SK-N-SH (cell line): ENCODE measurements around the gene GDPD3. TPM values are rescaled to one million over a fixed set of nuclear protein-coding genes. Genes with fewer than 3 reads are reported as not detected.

Experiments used
- CTCF ChIA-PET: fragments of 300-600, 350-600 bp; formaldehyde crosslinking; extraction: SDS; loops from one replicate; lab custom pipeline; 2021; lab: Yijun Ruan, JAX
- POLR2A ChIA-PET: fragments of 350-600 bp; sonication (Branson Sonifier 250); formaldehyde crosslinking; extraction: SDS; loops from one replicate; lab custom pipeline; 2020; ENCODE audit warnings: antibody characterized with exemption, inconsistent platforms; lab: Yijun Ruan, JAX
- DNase-seq: peaks from one replicate; pipeline ENCODE4 v3.0.0; 2012
- H2AFZ ChIP-seq: fragments of 200-600 bp; sonication (generic); 2 replicates; pipeline ENCODE4 v1.8.1; 2016; ENCODE audit warnings: antibody characterized with exemption, mild to moderate bottlenecking, low read depth
- H3F3A ChIP-seq: fragments of 200-600 bp; sonication (generic); replicated peaks from 2 replicates; pipeline ENCODE3; 2016; ENCODE audit warnings: antibody characterized with exemption, mild to moderate bottlenecking; ENCODE audit not compliant: insufficient read depth
- H3K27ac ChIP-seq, 2 experiments: fragments of 200-500 bp in 1 of 2; fragments of 200-600 bp in 1 of 2; sonication (Bioruptor generic) in 1 of 2; sonication (generic), shearing (Covaris generic) in 1 of 2; 2 replicates each; pipeline versions ENCODE4 v1.5.1 to v1.6.1; 2014 to 2016; ENCODE audit warnings: low read depth in 2 of 2, inconsistent platforms in 1 of 2, low read length in 1 of 2, mild to moderate bottlenecking in 1 of 2, mixed read lengths in 1 of 2
- H3K27me3 ChIP-seq: fragments of 200-600 bp; sonication (generic), shearing (Covaris generic); 2 replicates; pipeline ENCODE4 v1.6.1; 2016; ENCODE audit warnings: mixed run types; ENCODE audit not compliant: insufficient read depth
- H3K36me3 ChIP-seq, 2 experiments: fragments of 200-500 bp in 1 of 2; fragments of 200-600 bp in 1 of 2; sonication (Bioruptor generic) in 1 of 2; sonication (generic) in 1 of 2; replicated peaks in 1 of 2; 2 replicates each; pipeline versions ENCODE3 to v1.5.1; 2014 to 2016; ENCODE audit warnings: low read length in 1 of 2, mild to moderate bottlenecking in 1 of 2; ENCODE audit not compliant: insufficient read depth in 2 of 2, control insufficient read depth in 1 of 2
- H3K4me1 ChIP-seq, 2 experiments: fragments of 200-500 bp in 1 of 2; fragments of 200-600 bp in 1 of 2; sonication (Bioruptor generic) in 1 of 2; sonication (generic), shearing (Covaris generic) in 1 of 2; 2 replicates each; pipeline versions ENCODE4 v1.5.1 to v1.6.1; 2014 to 2016; ENCODE audit warnings: low read depth in 1 of 2, low read length in 1 of 2, mixed run types in 1 of 2; ENCODE audit not compliant: insufficient read depth in 2 of 2, control insufficient read depth in 1 of 2
- H3K4me2 ChIP-seq: fragments of 200-600 bp; sonication (generic), shearing (Covaris generic); 2 replicates; pipeline ENCODE4 v1.6.1; 2017; ENCODE audit warnings: mixed run types
- H3K4me3 ChIP-seq, 2 experiments: fragments of 200-500 bp in 1 of 2; fragments of 200-600 bp in 1 of 2; sonication (Bioruptor generic) in 1 of 2; sonication (generic), shearing (Covaris generic) in 1 of 2; 2 replicates each; pipeline versions ENCODE4 v1.5.1 to v1.8.1; 2014 to 2016; ENCODE audit warnings: low read depth in 2 of 2, inconsistent platforms in 1 of 2, low read length in 1 of 2, mild to moderate bottlenecking in 1 of 2, mixed read lengths in 1 of 2, moderate library complexity in 1 of 2
- H3K79me2 ChIP-seq: fragments of 200-600 bp; sonication (generic); 2 replicates; pipeline ENCODE4 v1.8.1; 2017; ENCODE audit warnings: mild to moderate bottlenecking; ENCODE audit not compliant: insufficient read depth
- H3K9ac ChIP-seq: fragments of 200-600 bp; sonication (generic); 2 replicates; pipeline ENCODE4 v1.6.1; 2017; ENCODE audit warnings: mixed run types
- H3K9me2 ChIP-seq: fragments of 200-600 bp; sonication (generic); 2 replicates; pipeline ENCODE4 v1.6.1; 2017; ENCODE audit warnings: mixed run types
- H3K9me3 ChIP-seq: fragments of 200-600 bp; sonication (generic); 2 replicates; pipeline ENCODE4 v1.6.1; 2017; ENCODE audit warnings: mixed run types, mild to moderate bottlenecking, moderate library complexity
- H4K20me1 ChIP-seq: fragments of 200-600 bp; sonication (generic); 2 replicates; pipeline ENCODE4 v1.6.1; 2017; ENCODE audit warnings: mild to moderate bottlenecking, mixed run types; ENCODE audit not compliant: insufficient read depth
- NFIC ChIP-seq: IDR thresholded peaks from 2 replicates; pipeline ENCODE4 v1.4.0; 2012; ENCODE audit warnings: borderline replicate concordance
- NRF1 ChIP-seq: IDR thresholded peaks from 2 replicates; pipeline ENCODE4 v1.6.1; 2012; ENCODE audit warnings: low read depth, mild to moderate bottlenecking, low read length
- REST ChIP-seq: IDR thresholded peaks from 2 replicates; pipeline ENCODE4 v1.6.1; 2012; ENCODE audit warnings: mild to moderate bottlenecking, low read depth, low read length, moderate library complexity
- SMC3 ChIP-seq: IDR thresholded peaks from 2 replicates; pipeline ENCODE4 v1.6.1; 2012; ENCODE audit warnings: low read depth, low read length, improper control_type of control experiment
- TEAD4 ChIP-seq: IDR thresholded peaks from 2 replicates; pipeline ENCODE4 v1.4.0; 2012; ENCODE audit warnings: mild to moderate bottlenecking, borderline replicate concordance; ENCODE audit not compliant: insufficient read depth
- ZBTB33 ChIP-seq: IDR thresholded peaks from 2 replicates; pipeline ENCODE4 v1.4.0; 2012; ENCODE audit warnings: low read depth, borderline replicate concordance
- WGBS: methylation state at CpG from one replicate; pipeline ENCODE4 v1.1.6; 2017; ENCODE audit warnings: low lambda C conversion rate; 5-methylcytosine and 5-hydroxymethylcytosine counted together
- polyA plus RNA-seq, 3 experiments: library from polyadenylated mRNA; depleted of rRNA; stranded (reverse); fragments of >200 nt; gene quantifications; 2 replicates each; pipeline ENCODE4 v1.2.3, GENCODE V29; 2012

GDPD3 gene
- polyA plus RNA-seq, 1 of the 3 experiments (the other 2 are of a cell fraction) = 2.3 TPM

GRCh38 chr16:30069611-30070462 is 43.5 kb downstream of the GDPD3 start:
- TF ChIP-seq ZBTB33 = no peak
- no peak for TF ChIP-seq NRF1
- no peak for TF ChIP-seq SMC3
- no peak for TF ChIP-seq NFIC
- TF ChIP-seq REST = no peak
- TF ChIP-seq TEAD4 = no peak
- TF ChIP-seq, all 33 proteins: peak for 0
- H3K27me3 ChIP-seq = no peaks in the 10 kb centered on the region
- H3F3A ChIP-seq = peaks cover 70% of the 10 kb centered on the region
- H3K4me2 ChIP-seq = peak overlapping the region; percentile 100
- peak; percentile 49 for DNase-seq
- H3K27ac ChIP-seq = peak overlapping the region in 1 of 2 experiments; percentile 32; a peak in 2 of 4 replicates
- ChIA-PET POLR2A (interaction anchor here (0.6 kb wide), 1 partner anchor 22 kb away, joined by 3 read pairs; the partner anchor contains the start of gene TBX6), CTCF (interaction anchor here (1.4 to 1.9 kb wide), 2 partner anchors 22 to 38 kb away, joined by 4 to 8 read pairs; partner anchors contain the start of genes TBX6 and TLCD3B)
- peaks cover 64% of the 10 kb centered on the region for H3K79me2 ChIP-seq
- H3K36me3 ChIP-seq = peaks cover 45 to 65% of the 10 kb centered on the region in 2 experiments
- peaks cover 59% of the 10 kb centered on the region for H4K20me1 ChIP-seq
- no peaks in the 10 kb centered on the region for H3K9me3 ChIP-seq
- H2AFZ ChIP-seq = no peak overlapping the region
- peaks cover 19 to 24% of the 10 kb centered on the region in 2 experiments for H3K4me1 ChIP-seq
- no peak overlapping the region for H3K4me3 ChIP-seq
- 89% methylated on average over 28 of the region's 31 CpGs for WGBS
- H3K9ac ChIP-seq = 0 out of 2 replicates have a peak overlapping the region, but pooled peaks have one; percentile 31
- H3K9me2 ChIP-seq = no peaks in the 10 kb centered on the region
